Cardiac fibroblast (primary cell): ENCODE data around the gene SLC16A2.
A peak's percentile ranks its signal among the peaks of the same experiment; 100 is the strongest.

Experiments used
- DNase-seq, 2 donors: peaks; one replicate each; pipeline versions ENCODE4 v3.0.0 to v3.0.0-alpha.2; 2010; ENCODE audit warnings: low read depth in 2 of 2
- H3K4me3 ChIP-seq, 2 donors: replicated peaks in 1 of 2; 1 replicate in 1 of 2; 2 replicates in 1 of 2; pipeline ENCODE4 v1.5.1; 2011; ENCODE audit warnings: low read depth in 2 of 2, low read length in 2 of 2, mild to moderate bottlenecking in 2 of 2, moderate library complexity in 1 of 2
- TF ChIP-seq, protein P1 (sequence below): IDR thresholded peaks from one replicate; pipeline ENCODE4 v1.5.1; 2011; ENCODE audit warnings: low read depth, mild to moderate bottlenecking, low read length, inconsistent platforms

SLC16A2 gene

DNA sequence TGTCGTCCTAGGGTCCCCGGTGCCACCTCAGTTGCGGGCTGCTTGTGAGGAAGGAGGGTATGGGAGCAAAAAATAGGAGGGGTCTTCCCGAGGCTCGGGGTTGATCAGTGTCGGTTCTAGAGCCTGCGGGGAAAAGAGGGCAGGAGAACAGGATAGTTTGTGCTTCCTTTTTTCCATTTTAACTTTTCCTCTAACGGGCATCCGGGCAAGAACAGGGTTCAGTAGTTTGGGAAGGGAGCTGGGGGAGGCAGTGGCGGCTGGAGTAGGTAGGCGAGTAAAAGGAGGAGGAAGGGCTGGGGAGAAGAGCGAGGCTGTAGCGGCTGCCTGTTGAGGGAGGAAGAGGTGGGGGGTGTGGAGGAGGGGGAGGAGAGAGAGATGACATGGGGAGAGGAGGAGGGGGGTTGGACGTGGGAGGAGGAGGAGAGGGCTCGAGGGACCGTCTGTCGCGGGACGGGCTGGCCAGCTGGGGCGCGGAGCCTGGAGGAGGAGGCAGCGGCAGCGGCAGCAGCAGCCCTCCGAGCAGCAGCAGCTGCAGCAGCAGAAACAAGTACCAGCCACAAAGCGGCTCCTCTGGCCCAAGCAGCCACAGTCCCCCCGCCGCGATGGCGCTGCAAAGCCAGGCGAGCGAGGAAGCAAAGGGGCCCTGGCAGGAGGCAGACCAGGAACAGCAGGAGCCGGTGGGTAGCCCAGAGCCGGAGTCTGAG, at the start of gene SLC16A2:
SLC16A2 (plus strand) TSS at position 458 of the 704 bp plus-strand sequence; CDS start at position 603, 145 bp downstream.
- DNase-seq, result peak; percentile 72 to 86
- TF ChIP-seq, protein P1, sequence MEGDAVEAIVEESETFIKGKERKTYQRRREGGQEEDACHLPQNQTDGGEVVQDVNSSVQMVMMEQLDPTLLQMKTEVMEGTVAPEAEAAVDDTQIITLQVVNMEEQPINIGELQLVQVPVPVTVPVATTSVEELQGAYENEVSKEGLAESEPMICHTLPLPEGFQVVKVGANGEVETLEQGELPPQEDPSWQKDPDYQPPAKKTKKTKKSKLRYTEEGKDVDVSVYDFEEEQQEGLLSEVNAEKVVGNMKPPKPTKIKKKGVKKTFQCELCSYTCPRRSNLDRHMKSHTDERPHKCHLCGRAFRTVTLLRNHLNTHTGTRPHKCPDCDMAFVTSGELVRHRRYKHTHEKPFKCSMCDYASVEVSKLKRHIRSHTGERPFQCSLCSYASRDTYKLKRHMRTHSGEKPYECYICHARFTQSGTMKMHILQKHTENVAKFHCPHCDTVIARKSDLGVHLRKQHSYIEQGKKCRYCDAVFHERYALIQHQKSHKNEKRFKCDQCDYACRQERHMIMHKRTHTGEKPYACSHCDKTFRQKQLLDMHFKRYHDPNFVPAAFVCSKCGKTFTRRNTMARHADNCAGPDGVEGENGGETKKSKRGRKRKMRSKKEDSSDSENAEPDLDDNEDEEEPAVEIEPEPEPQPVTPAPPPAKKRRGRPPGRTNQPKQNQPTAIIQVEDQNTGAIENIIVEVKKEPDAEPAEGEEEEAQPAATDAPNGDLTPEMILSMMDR, result no peak
- peak within 1 kb of the TSS; percentile 60 to 62 for H3K4me3 ChIP-seq

DNA sequence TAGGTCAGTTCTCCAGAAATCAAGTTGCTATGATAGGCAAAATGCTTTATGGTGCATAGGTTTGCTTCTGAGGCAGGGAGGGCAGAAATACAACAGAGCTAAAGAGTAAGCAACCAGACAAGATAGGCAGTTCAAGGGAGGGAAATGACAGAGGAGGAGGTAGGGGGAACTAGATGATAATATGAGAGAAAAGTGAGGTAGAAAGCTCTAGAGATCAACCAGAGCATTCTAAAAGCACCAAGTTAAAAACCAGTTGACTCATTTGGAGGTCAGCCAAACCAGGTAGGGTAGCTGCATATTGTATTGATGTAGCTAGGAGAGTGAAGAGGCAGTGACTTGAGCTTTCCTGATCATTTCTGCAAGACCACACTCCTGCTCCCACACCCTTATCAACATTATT, 49.0 kb upstream of the SLC16A2 start:
- H3K4me3 ChIP-seq, result no peak overlapping the region
- no peak for DNase-seq
- TF ChIP-seq, protein P1, result no peak

DNA sequence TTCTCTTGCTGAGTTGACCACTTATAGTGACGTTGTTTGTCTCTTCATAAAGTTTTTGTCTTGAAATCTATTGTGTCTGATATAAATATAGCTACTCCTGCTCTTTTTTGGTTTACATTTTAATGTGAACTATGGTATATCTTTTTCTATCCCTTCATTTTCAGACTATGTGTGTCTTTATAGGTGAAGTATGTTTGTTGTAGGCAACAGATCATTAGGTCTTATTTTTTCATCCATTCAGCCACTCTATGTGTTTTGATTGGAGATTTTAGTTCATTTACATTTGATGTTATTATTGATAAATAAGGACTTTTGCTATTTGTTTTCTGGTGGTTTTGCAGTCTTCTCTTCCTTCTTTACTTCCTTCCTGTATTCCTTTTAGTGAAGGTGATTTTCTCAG, 44.0 kb upstream of the SLC16A2 start:
- DNase-seq, result no peak
- no peak overlapping the region for H3K4me3 ChIP-seq
- TF ChIP-seq, protein P1, result no peak

DNA sequence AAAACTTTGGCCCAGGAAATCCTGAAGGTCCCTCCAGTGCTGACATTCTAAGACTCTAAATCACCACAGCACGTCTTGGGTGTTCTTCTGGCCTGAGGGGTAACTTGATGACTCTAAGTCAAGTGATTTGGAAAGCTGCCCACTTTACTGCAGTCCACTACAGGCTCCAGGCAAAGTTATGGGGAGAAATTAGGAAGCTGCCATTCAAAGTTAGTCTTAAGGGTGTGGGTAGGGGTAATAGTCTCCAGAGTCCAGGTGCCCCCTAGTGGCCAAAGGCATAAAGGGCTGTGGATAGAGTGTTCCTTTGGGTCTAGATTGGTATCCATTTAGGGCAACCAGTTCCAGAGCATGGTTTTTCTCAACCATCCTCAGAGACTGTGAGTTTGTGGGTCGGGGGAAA, 38.7 kb upstream of the SLC16A2 start:
- TF ChIP-seq, protein P1, result peak; percentile 73
- peak; percentile 64 to 72 for DNase-seq
- H3K4me3 ChIP-seq, result no peak overlapping the region

DNA sequence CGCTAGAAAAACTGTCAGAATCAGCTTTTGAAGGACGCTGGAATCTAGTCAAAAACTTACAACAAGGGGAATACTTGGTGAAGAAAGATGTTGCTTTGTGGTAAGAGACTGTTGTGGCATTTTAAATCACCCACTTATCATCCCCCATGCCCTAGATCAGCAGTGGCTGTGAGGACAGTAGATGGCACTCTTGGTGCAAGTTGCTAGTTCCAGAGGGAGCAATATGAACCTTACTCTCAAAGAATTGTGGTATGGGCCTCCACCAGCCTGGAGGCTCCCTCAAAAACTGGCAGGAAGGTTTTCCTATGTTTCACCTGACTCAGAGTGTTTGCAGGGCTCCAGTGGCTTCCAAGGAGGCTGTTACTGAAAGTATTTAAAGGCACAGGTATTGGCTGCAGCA, 37.7 kb upstream of the SLC16A2 start:
- TF ChIP-seq, protein P1, result peak; percentile 66
- peak; percentile 64 to 71 for DNase-seq

DNA sequence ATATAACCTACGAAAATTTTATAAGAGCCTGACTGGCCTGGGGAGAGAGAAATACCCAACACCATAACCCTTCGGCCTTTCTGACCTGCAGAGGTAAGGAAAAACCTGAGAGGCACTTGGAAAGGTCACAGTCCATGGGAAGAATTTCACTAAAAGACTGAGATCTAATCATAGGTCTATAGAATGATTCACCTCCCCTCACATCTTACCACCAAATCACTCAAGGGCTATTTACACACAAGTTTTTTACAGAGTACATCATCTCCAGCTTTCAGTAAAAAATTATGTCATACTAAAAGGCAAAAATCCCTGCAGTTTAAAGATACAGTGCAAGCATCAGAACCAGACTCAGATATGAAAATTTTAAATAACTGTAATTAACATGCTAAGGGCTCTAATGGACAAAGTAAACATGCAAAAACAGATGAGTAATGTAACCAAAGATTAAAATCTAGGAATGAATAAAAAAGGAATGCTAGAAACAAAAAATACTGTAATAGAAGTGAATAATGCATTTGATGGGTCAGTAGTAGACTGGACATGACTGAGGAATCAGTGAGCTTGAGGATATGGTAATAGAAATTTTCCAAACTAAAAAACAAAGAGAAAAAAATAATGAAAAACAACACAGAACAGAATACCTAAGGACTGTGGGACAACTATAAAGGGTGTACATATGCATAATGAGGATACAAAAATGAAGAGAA, 32.1 kb upstream of the SLC16A2 start:
- TF ChIP-seq, protein P1, result no peak
- H3K4me3 ChIP-seq, result no peak overlapping the region
- DNase-seq, result no peak

More for the DNA sequence above, 37.7 kb upstream of the SLC16A2 start:
- no peak overlapping the region for H3K4me3 ChIP-seq
